MCF 10A (cell line): ENCODE measurements around the gene GPR61. TPM values are rescaled to one million over a fixed set of nuclear protein-coding genes. Genes with fewer than 3 reads are reported as not detected.
A peak's percentile ranks its signal among the peaks of the same experiment; 100 is the strongest.

Source experiments
- BruUV-seq: library from RNA; stranded (reverse); fragments of 400-500 nt; replicated peaks from 2 replicates; lab custom pipeline; 2021; lab: Mats Ljungman, UMichigan
- CTCF ChIA-PET: fragments of 300-600 bp; sonication (Branson Sonifier 250); formaldehyde crosslinking; extraction: SDS; loops from one replicate; lab custom pipeline; 2021; ENCODE audit warnings: antibody characterized with exemption, inconsistent platforms; lab: Yijun Ruan, JAX
- POLR2A ChIA-PET: fragments of 300-600, 350-650 bp; sonication (Branson Sonifier 250); formaldehyde crosslinking; extraction: SDS; loops from one replicate; lab custom pipeline; 2020; ENCODE audit warnings: antibody characterized with exemption, inconsistent platforms; lab: Yijun Ruan, JAX
- DNase-seq: peaks from one replicate; pipeline ENCODE4 v3.0.0-alpha.2; 2018; ENCODE audit not compliant: unreplicated experiment
- H3K27ac Mint-ChIP-seq: one replicate; pipeline ENCODE4 v1.8.0; 2022; ENCODE audit warnings: mild to moderate bottlenecking, low read depth, mixed read lengths; ENCODE audit not compliant: unreplicated experiment
- H3K27me3 Mint-ChIP-seq: one replicate; pipeline ENCODE4 v1.8.0; 2022; ENCODE audit warnings: mixed read lengths; ENCODE audit not compliant: insufficient read depth, unreplicated experiment
- H3K36me3 Mint-ChIP-seq: one replicate; pipeline ENCODE4 v1.8.0; 2022; ENCODE audit warnings: mild to moderate bottlenecking, moderate library complexity, mixed read lengths; ENCODE audit not compliant: insufficient read depth, unreplicated experiment
- H3K4me1 Mint-ChIP-seq: one replicate; pipeline ENCODE4 v1.8.0; 2022; ENCODE audit warnings: mixed read lengths; ENCODE audit not compliant: insufficient read depth, unreplicated experiment
- H3K4me3 Mint-ChIP-seq: one replicate; pipeline ENCODE4 v1.8.0; 2022; ENCODE audit warnings: mild to moderate bottlenecking, moderate library complexity, mixed read lengths; ENCODE audit not compliant: unreplicated experiment
- H3K9me3 Mint-ChIP-seq: one replicate; pipeline ENCODE4 v1.8.0; 2022; ENCODE audit warnings: mixed read lengths; ENCODE audit not compliant: unreplicated experiment
- intact Hi-C: fragments of 100-400 bp; cut with micrococcal nuclease; formaldehyde crosslinking; loops from 2 replicates; pipeline ENCODE4 v1.14.1; 2022
- total RNA-seq: library from RNA; stranded (reverse); gene quantifications from 2 replicates; pipeline ENCODE4 v1.2.3, GENCODE V29; 2022
- TF ChIP-seq, protein P1 (sequence below): fragments of 200-600 bp; IDR thresholded peaks from one replicate; pipeline ENCODE4 v1.8.0; 2022; ENCODE audit warnings: antibody characterized with exemption, mild to moderate bottlenecking; ENCODE audit not compliant: unreplicated experiment

GPR61 gene
- total RNA-seq, 1 experiment from 2014 or later = not detected

GRCh38 chr1:109529881-109530456 lies 9.7 kb upstream of the GPR61 start:
- intact Hi-C loops = loop anchor here (5.0 to 10.0 kb wide), 2 partner anchors 253 to 335 kb away; no protein-coding TSS in a partner anchor
- H3K27ac Mint-ChIP-seq = no peak overlapping the region

DNA sequence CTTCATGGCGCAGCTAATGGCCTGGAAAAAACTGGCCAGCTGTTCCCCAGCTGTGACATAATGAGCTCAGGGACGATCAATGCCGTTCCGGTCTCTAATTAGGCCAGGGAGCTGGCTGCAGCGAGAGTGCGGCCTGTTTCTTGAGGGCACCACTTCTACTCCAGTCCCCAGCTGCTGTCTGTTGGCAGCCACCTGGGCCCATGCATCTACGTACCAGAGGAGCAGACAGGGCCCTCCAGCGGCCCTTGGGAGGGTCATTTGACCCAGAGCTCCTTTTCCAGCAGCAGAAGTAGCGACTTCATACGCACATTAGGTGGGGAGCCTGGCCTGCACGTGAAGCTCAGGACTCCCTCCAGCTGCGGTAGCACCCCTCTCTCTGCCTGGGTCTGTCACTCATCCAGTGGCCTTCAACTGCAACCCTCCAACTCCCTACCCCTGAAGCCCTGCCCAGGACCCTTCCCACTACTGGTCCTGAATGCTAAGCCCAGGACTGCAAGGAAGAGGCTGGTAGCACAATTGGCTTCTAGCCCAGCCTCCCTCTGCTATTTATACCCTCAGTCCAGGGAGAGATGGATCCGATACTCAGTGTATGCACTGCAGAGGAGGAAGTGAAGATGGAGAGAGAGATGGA lies 9.1 kb upstream of the GPR61 start:
- H3K4me3 Mint-ChIP-seq = no peak overlapping the region
- no TSS peak for BruUV-seq
- intact Hi-C loops = loop anchor here (5.0 to 10.0 kb wide), 2 partner anchors 253 to 336 kb away; no protein-coding TSS in a partner anchor
- TF ChIP-seq, protein P1, sequence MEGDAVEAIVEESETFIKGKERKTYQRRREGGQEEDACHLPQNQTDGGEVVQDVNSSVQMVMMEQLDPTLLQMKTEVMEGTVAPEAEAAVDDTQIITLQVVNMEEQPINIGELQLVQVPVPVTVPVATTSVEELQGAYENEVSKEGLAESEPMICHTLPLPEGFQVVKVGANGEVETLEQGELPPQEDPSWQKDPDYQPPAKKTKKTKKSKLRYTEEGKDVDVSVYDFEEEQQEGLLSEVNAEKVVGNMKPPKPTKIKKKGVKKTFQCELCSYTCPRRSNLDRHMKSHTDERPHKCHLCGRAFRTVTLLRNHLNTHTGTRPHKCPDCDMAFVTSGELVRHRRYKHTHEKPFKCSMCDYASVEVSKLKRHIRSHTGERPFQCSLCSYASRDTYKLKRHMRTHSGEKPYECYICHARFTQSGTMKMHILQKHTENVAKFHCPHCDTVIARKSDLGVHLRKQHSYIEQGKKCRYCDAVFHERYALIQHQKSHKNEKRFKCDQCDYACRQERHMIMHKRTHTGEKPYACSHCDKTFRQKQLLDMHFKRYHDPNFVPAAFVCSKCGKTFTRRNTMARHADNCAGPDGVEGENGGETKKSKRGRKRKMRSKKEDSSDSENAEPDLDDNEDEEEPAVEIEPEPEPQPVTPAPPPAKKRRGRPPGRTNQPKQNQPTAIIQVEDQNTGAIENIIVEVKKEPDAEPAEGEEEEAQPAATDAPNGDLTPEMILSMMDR = no peak
- no peak overlapping the region for H3K27ac Mint-ChIP-seq
- peaks cover 11% of the 10 kb centered on the region for H3K27me3 Mint-ChIP-seq
- H3K36me3 Mint-ChIP-seq = no peaks in the 10 kb centered on the region
- ChIA-PET POLR2A (interaction anchor here (1.1 to 5.7 kb wide), 2 partner anchors 38 to 105 kb away, joined by 3 to 38 read pairs; partner anchors contain the start of gene CYB561D1), CTCF (interaction anchor here (0.6 to 26.1 kb wide), 6 partner anchors 10 to 246 kb away, joined by 3 to 1071 read pairs (median 4); partner anchors contain the start of genes AMIGO1, ATXN7L2 and CYB561D1)
- H3K4me1 Mint-ChIP-seq = no peaks in the 10 kb centered on the region
- no peaks in the 10 kb centered on the region for H3K9me3 Mint-ChIP-seq
- no peak for DNase-seq

More at GRCh38 chr1:109529881-109530456, 9.7 kb upstream of the GPR61 start:
- ChIA-PET POLR2A (interaction anchor here (1.1 to 5.7 kb wide), 2 partner anchors 38 to 104 kb away, joined by 3 to 38 read pairs; partner anchors contain the start of gene CYB561D1), CTCF (interaction anchor here (1.4 to 26.1 kb wide), 5 partner anchors 11 to 247 kb away, joined by 3 to 1071 read pairs (median 4); partner anchors contain the start of genes AMIGO1, ATXN7L2 and CYB561D1)
- BruUV-seq = no TSS peak
- DNase-seq = peak; percentile 42
- H3K27me3 Mint-ChIP-seq = peaks cover 12% of the 10 kb centered on the region
- H3K4me1 Mint-ChIP-seq = no peaks in the 10 kb centered on the region
- H3K4me3 Mint-ChIP-seq = no peak overlapping the region
- TF ChIP-seq, protein P1 = no peak
- no peaks in the 10 kb centered on the region for H3K36me3 Mint-ChIP-seq
- H3K9me3 Mint-ChIP-seq = no peaks in the 10 kb centered on the region

- intact Hi-C loops = loop anchor here (5.0 to 10.0 kb wide), 2 partner anchors 254 to 337 kb away; no protein-coding TSS in a partner anchor
- BruUV-seq = no TSS peak
Measured at GRCh38 chr1:109531380-109531779, 8.3 kb upstream of the GPR61 start.

More at GRCh38 chr1:109531380-109531779, 8.3 kb upstream of the GPR61 start:
- Mint-ChIP-seq H3K27me3 (peaks cover 3% of the 10 kb centered on the region), H3K4me3 (no peak overlapping the region), H3K9me3 (no peaks in the 10 kb centered on the region), H3K27ac (no peak overlapping the region), H3K36me3 (no peaks in the 10 kb centered on the region), H3K4me1 (no peaks in the 10 kb centered on the region)
- CTCF ChIA-PET = interaction anchor here (0.5 to 26.1 kb wide), 40 partner anchors 8 to 562 kb away, joined by 3 to 1071 read pairs (median 4); partner anchors contain the start of genes AMIGO1, ATXN7L2, CYB561D1 and GNAI3
- DNase-seq = no peak
- POLR2A ChIA-PET = interaction anchor here (1.3 to 5.7 kb wide), 5 partner anchors 17 to 454 kb away, joined by 3 to 38 read pairs (median 11); partner anchors contain the start of genes AHCYL1, CYB561D1, GNAI3 and PSMA5
- TF ChIP-seq, protein P1 = no peak
